Neural progenitor cell (in vitro differentiated cells): Measurements from ENCODE around the gene CEP104.

Source experiments
- EZH2 ChIP-seq: fragments of 200-600 bp; sonication (generic); IDR thresholded peaks from 2 replicates; pipeline ENCODE4 v1.6.1; 2017; ENCODE audit warnings: antibody characterized with exemption, mild to moderate bottlenecking, moderate library complexity
- EZH2phosphoT487 ChIP-seq: fragments of 200-600 bp; sonication (generic); IDR thresholded peaks from 2 replicates; pipeline ENCODE4 v1.6.1; 2017; ENCODE audit warnings: antibody characterized with exemption
- TF ChIP-seq, protein P1 (sequence below): fragments of 200-600 bp; sonication (generic); IDR thresholded peaks from 2 replicates; pipeline ENCODE4 v1.5.1; 2017; ENCODE audit warnings: antibody characterized with exemption, mild to moderate bottlenecking

DNA sequence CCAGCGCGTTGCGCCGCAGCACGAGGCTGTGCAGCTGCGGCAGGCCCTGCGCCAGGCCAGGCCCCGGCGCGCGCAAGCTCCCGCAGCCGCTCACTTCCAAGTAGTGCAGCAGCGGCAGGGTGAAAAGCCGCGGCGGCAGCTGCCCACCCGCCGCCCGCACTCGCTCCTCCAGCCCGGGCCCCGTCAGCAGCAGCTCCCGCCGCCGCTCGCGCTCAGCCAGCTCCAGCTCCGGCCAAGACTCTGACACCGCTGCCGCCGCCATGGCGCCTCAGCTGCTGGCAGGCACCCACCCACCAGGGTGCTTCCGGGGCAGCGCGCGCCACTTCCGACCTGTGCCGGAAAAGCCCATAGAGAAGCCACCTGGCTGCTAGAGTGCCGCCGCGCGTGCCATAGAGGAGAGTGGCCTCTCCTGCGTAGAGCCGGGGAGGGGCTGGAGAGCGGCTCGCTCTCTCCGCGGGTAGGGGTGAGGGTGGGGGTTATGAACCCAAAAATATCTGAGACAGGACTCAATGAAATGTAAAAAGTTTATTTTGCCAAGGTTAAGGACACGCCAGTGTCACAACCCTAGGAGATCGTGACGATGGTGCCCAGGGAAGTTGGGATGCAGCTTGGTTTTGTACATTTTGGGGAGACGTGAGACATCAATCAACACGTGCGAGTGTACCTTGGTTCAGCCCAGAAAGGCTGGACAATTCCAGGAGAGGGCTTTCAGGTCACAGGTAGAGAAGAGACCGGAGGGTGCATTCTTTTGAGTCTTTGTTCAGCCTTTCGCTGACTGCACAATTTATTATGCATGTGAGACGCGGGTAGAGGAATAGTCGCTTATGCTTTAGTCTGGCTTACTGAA lies 60.6 kb downstream of the CEP104 start, which contains the start of gene LRRC47:
- TF ChIP-seq, protein P1, sequence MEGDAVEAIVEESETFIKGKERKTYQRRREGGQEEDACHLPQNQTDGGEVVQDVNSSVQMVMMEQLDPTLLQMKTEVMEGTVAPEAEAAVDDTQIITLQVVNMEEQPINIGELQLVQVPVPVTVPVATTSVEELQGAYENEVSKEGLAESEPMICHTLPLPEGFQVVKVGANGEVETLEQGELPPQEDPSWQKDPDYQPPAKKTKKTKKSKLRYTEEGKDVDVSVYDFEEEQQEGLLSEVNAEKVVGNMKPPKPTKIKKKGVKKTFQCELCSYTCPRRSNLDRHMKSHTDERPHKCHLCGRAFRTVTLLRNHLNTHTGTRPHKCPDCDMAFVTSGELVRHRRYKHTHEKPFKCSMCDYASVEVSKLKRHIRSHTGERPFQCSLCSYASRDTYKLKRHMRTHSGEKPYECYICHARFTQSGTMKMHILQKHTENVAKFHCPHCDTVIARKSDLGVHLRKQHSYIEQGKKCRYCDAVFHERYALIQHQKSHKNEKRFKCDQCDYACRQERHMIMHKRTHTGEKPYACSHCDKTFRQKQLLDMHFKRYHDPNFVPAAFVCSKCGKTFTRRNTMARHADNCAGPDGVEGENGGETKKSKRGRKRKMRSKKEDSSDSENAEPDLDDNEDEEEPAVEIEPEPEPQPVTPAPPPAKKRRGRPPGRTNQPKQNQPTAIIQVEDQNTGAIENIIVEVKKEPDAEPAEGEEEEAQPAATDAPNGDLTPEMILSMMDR = no peak
- TF ChIP-seq EZH2 (no peak), EZH2phosphoT487 (no peak)
